ENCODE data around the gene DNAJB8.

The DNAJB8 gene

GRCh38 chr3:128487538-128487812 lies 20.8 kb upstream of the DNAJB8 start:
- Histone ChIP-seq H3K9ac (ENCODE audit: low read depth, low read length) (no peak overlapping the region), H3K4me3 (ENCODE audit: low read length) (peak overlapping the region; percentile 66), H3K9me3 (replicated peaks; ENCODE audit: low read length) (no peaks in the 10 kb centered on the region), H3K4me2 (ENCODE audit: low read length) (peak overlapping the region; percentile 79), H3K4me1 (ENCODE audit: control insufficient read depth, insufficient read depth, low read length) (peaks cover 37% of the 10 kb centered on the region), H3K27me3 (ENCODE audit: control insufficient read depth, insufficient read depth, low read length) (peaks cover 90% of the 10 kb centered on the region), H3K36me3 (ENCODE audit: insufficient read depth, low read length) (no peaks in the 10 kb centered on the region)

DNA sequence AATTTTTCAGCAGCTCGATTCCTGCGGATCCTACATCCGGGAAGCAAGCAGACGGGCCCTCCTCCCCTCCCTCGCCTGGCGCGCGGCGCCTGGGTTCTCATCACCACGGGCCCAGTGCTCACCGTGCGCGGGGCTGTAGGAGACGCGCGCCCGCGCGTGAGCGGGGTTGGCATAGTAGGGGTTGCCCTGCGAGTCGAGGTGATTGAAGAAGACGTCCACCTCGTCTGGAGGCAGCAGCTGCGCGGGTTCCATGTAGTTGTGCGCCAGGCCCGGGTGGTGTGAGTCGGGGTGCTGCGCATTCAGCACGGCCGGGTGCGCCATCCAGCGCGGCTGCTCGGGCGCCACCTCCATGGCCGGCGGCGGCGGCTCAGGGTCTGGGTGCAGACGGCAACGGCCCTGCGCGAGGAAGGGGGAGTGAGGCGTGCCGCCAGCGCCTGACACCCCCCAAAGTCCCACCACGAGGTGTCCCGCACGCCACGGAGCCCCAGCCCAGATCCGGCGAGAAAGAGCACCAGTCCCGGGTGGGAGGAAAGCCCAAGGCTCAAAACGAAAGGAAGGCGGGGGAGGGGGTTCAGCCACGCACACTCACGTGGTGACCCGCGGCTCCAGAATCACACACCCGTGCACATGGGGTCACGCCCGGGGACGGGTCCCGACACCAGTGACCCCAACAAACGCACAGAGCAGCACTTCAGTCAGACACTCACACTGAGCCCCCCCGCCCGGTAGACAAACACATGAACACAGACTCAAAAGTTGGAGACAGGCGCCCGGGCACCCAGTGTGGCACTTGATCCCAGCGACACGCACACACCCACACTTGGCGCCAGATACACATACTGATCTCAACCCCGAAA lies 20.2 kb upstream of the DNAJB8 start:
- Histone ChIP-seq H3K4me1 (ENCODE audit: control insufficient read depth, insufficient read depth, low read length) (peaks cover 39% of the 10 kb centered on the region), H3K4me3 (ENCODE audit: low read length) (peak overlapping the region; percentile 66)

DNA sequence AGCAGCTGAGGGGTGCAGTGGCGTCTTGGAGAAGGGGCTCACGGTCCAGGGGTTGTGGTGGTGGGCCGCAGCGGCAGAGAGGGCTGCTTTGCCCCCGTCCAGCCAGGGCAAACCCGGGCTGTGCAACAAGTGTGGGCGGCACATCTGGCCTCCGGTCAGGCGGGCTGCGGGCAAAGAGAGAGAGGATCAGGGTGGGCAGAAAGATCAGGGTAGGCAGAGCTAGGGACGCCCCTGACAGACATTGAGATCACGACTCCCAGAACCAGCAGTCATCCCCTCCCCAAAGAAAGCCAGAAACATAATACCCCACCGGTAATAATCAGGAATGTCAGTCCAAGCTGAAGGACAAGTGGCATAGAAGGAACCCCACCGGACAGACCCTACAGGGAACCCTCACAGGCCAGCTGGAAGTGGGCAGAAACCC lies 19.5 kb upstream of the DNAJB8 start:
- H3K4me2 ChIP-seq (ENCODE audit: low read length), result peak overlapping the region; percentile 79
- H3K9me3 ChIP-seq (replicated peaks; ENCODE audit: low read length), result no peaks in the 10 kb centered on the region
- no peak overlapping the region for H3K9ac ChIP-seq (ENCODE audit: low read depth, low read length)
- peaks cover 86% of the 10 kb centered on the region for H3K27me3 ChIP-seq (ENCODE audit: control insufficient read depth, insufficient read depth, low read length)
- peaks cover 39% of the 10 kb centered on the region for H3K4me1 ChIP-seq (ENCODE audit: control insufficient read depth, insufficient read depth, low read length)
- no peak overlapping the region for H3K4me3 ChIP-seq (ENCODE audit: low read length)
- H3K36me3 ChIP-seq (ENCODE audit: insufficient read depth, low read length), result no peaks in the 10 kb centered on the region

More for the DNA sequence above, 20.2 kb upstream of the DNAJB8 start:
- no peaks in the 10 kb centered on the region for H3K36me3 ChIP-seq (ENCODE audit: insufficient read depth, low read length)
- no peak overlapping the region for H3K9ac ChIP-seq (ENCODE audit: low read depth, low read length)
- H3K27me3 ChIP-seq (ENCODE audit: control insufficient read depth, insufficient read depth, low read length), result peaks cover 89% of the 10 kb centered on the region
- no peaks in the 10 kb centered on the region for H3K9me3 ChIP-seq (replicated peaks; ENCODE audit: low read length)
- H3K4me2 ChIP-seq (ENCODE audit: low read length), result peak overlapping the region; percentile 79

- peaks cover 39% of the 10 kb centered on the region for H3K4me1 ChIP-seq (ENCODE audit: control insufficient read depth, insufficient read depth, low read length)
- no peak overlapping the region for H3K4me2 ChIP-seq (ENCODE audit: low read length)
- no peak overlapping the region for H3K4me3 ChIP-seq (ENCODE audit: low read length)
- H3K9me3 ChIP-seq (replicated peaks; ENCODE audit: low read length), result no peaks in the 10 kb centered on the region
- no peak overlapping the region for H3K9ac ChIP-seq (ENCODE audit: low read depth, low read length)
- no peaks in the 10 kb centered on the region for H3K36me3 ChIP-seq (ENCODE audit: insufficient read depth, low read length)
- H3K27me3 ChIP-seq (ENCODE audit: control insufficient read depth, insufficient read depth, low read length), result peaks cover 86% of the 10 kb centered on the region
Measured at GRCh38 chr3:128485282-128486204, 18.9 kb upstream of the DNAJB8 start.

- peaks cover 32% of the 10 kb centered on the region for H3K4me1 ChIP-seq (ENCODE audit: control insufficient read depth, insufficient read depth, low read length)
- H3K27me3 ChIP-seq (ENCODE audit: control insufficient read depth, insufficient read depth, low read length), result peaks cover 86% of the 10 kb centered on the region
- no peaks in the 10 kb centered on the region for H3K36me3 ChIP-seq (ENCODE audit: insufficient read depth, low read length)
- H3K4me3 ChIP-seq (ENCODE audit: low read length), result no peak overlapping the region
- H3K4me2 ChIP-seq (ENCODE audit: low read length), result no peak overlapping the region
- no peaks in the 10 kb centered on the region for H3K9me3 ChIP-seq (replicated peaks; ENCODE audit: low read length)
- H3K9ac ChIP-seq (ENCODE audit: low read depth, low read length), result no peak overlapping the region
Measured at GRCh38 chr3:128484404-128485281, 18.0 kb upstream of the DNAJB8 start.

DNA sequence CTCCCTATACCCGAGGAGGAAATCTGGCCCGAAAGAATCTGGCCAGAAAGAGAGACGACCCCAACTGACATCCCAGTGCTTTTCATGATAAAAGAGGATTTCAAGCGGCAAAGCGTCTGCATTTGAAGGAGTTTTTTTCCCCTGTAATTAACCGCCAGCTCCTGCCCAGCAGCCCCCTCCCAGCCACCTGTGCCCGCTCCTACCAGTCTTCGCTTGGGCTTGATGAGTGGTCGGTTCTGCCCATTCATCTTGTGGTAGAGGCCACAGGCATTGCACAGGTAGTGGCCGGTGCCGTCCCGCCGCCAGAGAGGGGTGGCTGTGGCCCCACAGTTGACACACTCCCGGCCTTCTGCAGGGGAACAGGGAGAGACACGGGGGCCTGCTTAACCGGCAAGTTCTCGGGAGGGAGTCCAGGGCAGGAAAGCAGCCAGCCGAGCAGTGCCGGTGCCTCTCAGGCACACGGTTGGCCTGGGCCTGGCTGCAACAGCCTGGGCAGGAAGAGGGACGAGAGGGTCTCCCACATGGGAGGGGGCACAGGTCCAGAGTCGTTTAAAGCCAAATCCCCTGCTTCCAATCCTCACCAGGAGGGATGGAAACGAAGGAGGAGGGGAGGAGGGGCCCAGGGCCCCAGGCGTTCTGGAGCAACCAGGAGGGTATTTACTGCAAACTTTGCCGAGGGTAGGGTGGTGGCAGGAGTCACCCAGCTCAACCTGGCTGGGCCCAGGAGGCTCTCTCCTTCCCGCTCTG lies 17.1 kb upstream of the DNAJB8 start:
- H3K4me3 ChIP-seq (ENCODE audit: low read length), result no peak overlapping the region
- H3K36me3 ChIP-seq (ENCODE audit: insufficient read depth, low read length), result no peaks in the 10 kb centered on the region
- H3K4me2 ChIP-seq (ENCODE audit: low read length), result no peak overlapping the region
- no peaks in the 10 kb centered on the region for H3K9me3 ChIP-seq (replicated peaks; ENCODE audit: low read length)
- peaks cover 25% of the 10 kb centered on the region for H3K4me1 ChIP-seq (ENCODE audit: control insufficient read depth, insufficient read depth, low read length)
- no peak overlapping the region for H3K9ac ChIP-seq (ENCODE audit: low read depth, low read length)
- H3K27me3 ChIP-seq (ENCODE audit: control insufficient read depth, insufficient read depth, low read length), result peaks cover 84% of the 10 kb centered on the region

- peaks cover 84% of the 10 kb centered on the region for H3K27me3 ChIP-seq (ENCODE audit: control insufficient read depth, insufficient read depth, low read length)
- H3K4me3 ChIP-seq (ENCODE audit: low read length), result no peak overlapping the region
- peaks cover 20% of the 10 kb centered on the region for H3K4me1 ChIP-seq (ENCODE audit: control insufficient read depth, insufficient read depth, low read length)
Measured at GRCh38 chr3:128482666-128483656, 16.3 kb upstream of the DNAJB8 start.

DNA sequence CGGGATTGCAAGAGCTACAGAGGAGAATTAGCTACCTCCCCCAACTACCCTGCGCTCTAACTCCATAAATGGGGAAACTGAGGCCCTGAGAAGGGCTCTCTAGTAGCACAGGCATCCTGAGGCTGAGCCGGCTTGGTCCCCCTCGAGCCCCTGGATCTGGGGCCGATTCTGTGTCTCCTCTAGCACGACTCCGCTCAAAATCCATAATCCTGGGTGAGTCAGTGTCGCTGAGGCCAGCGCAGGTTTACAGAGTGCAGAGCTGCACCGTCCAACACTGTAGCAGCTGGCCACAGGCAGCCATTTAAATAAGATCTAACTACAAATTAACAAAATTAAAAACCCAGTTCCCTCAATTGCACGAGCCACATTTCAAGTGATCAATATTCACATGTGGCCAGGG lies 15.5 kb upstream of the DNAJB8 start:
- peaks cover 12% of the 10 kb centered on the region for H3K4me1 ChIP-seq (ENCODE audit: control insufficient read depth, insufficient read depth, low read length)
- H3K27me3 ChIP-seq (ENCODE audit: control insufficient read depth, insufficient read depth, low read length), result peaks cover 87% of the 10 kb centered on the region
- H3K4me3 ChIP-seq (ENCODE audit: low read length), result no peak overlapping the region

More at GRCh38 chr3:128482666-128483656, 16.3 kb upstream of the DNAJB8 start:
- H3K9ac ChIP-seq (ENCODE audit: low read depth, low read length), result no peak overlapping the region
- H3K9me3 ChIP-seq (replicated peaks; ENCODE audit: low read length), result no peaks in the 10 kb centered on the region
- no peaks in the 10 kb centered on the region for H3K36me3 ChIP-seq (ENCODE audit: insufficient read depth, low read length)
- H3K4me2 ChIP-seq (ENCODE audit: low read length), result no peak overlapping the region

GRCh38 chr3:128481438-128481942 lies 14.8 kb upstream of the DNAJB8 start:
- Histone ChIP-seq H3K4me1 (ENCODE audit: control insufficient read depth, insufficient read depth, low read length) (peaks cover 11% of the 10 kb centered on the region), H3K4me3 (ENCODE audit: low read length) (no peak overlapping the region), H3K4me2 (ENCODE audit: low read length) (no peak overlapping the region), H3K9me3 (replicated peaks; ENCODE audit: low read length) (no peaks in the 10 kb centered on the region), H3K9ac (ENCODE audit: low read depth, low read length) (no peak overlapping the region), H3K36me3 (ENCODE audit: insufficient read depth, low read length) (no peaks in the 10 kb centered on the region), H3K27me3 (ENCODE audit: control insufficient read depth, insufficient read depth, low read length) (peaks cover 88% of the 10 kb centered on the region)

More for the DNA sequence above, 15.5 kb upstream of the DNAJB8 start:
- Histone ChIP-seq H3K9ac (ENCODE audit: low read depth, low read length) (no peak overlapping the region), H3K36me3 (ENCODE audit: insufficient read depth, low read length) (no peaks in the 10 kb centered on the region), H3K9me3 (replicated peaks; ENCODE audit: low read length) (no peaks in the 10 kb centered on the region), H3K4me2 (ENCODE audit: low read length) (no peak overlapping the region)
